GM23338 (cell line): ENCODE measurements around the gene SPIN3. TPM values are rescaled to one million over a fixed set of nuclear protein-coding genes. Genes with fewer than 3 reads are reported as not detected.

Source experiments
- ATAC-seq: fragments of 200-7000 bp; cut with Tn5 transposase; 3 replicates; pipeline ENCODE4 v1.9.1; 2020
- DNase-seq: peaks from one replicate; pipeline ENCODE4 v3.0.0-alpha.2; 2015; ENCODE audit warnings: low spot score
- H2AFZ ChIP-seq: fragments of 200-600 bp; sonication (generic); 2 replicates; pipeline ENCODE4 v1.8.0; 2016; ENCODE audit warnings: antibody characterized with exemption, mild to moderate bottlenecking, moderate library complexity
- H3F3A ChIP-seq: fragments of 200-600 bp; sonication (generic); replicated peaks from 2 replicates; pipeline ENCODE4 v1.8.0; 2017; ENCODE audit warnings: antibody characterized with exemption, mixed run types, low read depth
- H3K27ac ChIP-seq: fragments of 200-600 bp; sonication (generic); 2 replicates; pipeline ENCODE4 v1.6.1; 2016; ENCODE audit warnings: low read depth
- H3K27me3 ChIP-seq: fragments of 200-600 bp; sonication (generic); 2 replicates; pipeline ENCODE4 v1.8.0; 2016; ENCODE audit warnings: mild to moderate bottlenecking, mixed run types, moderate library complexity; ENCODE audit not compliant: insufficient read depth
- H3K36me3 ChIP-seq: fragments of 200-600 bp; sonication (generic); 2 replicates; pipeline ENCODE4 v1.8.0; 2016; ENCODE audit warnings: mild to moderate bottlenecking; ENCODE audit not compliant: insufficient read depth
- H3K4me1 ChIP-seq: fragments of 200-600 bp; sonication (generic); 2 replicates; pipeline ENCODE4 v1.8.0; 2016; ENCODE audit warnings: mild to moderate bottlenecking, moderate library complexity; ENCODE audit not compliant: insufficient read depth
- H3K4me2 ChIP-seq: fragments of 200-600 bp; sonication (generic); 2 replicates; pipeline ENCODE4 v1.7.1; 2017; ENCODE audit warnings: mixed run types
- H3K4me3 ChIP-seq: fragments of 200-600 bp; sonication (generic); 2 replicates; pipeline ENCODE4 v1.6.1; 2016; ENCODE audit warnings: mixed run types
- H3K79me2 ChIP-seq: fragments of 200-600 bp; sonication (generic); replicated peaks from 2 replicates; pipeline ENCODE4 v1.8.0; 2017; ENCODE audit warnings: mild to moderate bottlenecking; ENCODE audit not compliant: insufficient read depth
- H3K9me2 ChIP-seq: fragments of 200-600 bp; sonication (generic); 2 replicates; pipeline ENCODE4 v1.8.0; 2017; ENCODE audit not compliant: insufficient read depth
- H4K20me1 ChIP-seq: fragments of 200-600 bp; sonication (generic); replicated peaks from 2 replicates; pipeline ENCODE4 v1.8.0; 2017; ENCODE audit warnings: mild to moderate bottlenecking; ENCODE audit not compliant: insufficient read depth
- H3K27ac Mint-ChIP-seq: 2 replicates; pipeline ENCODE4 v1.8.0; 2020; ENCODE audit warnings: inconsistent platforms, mild to moderate bottlenecking, moderate library complexity, mixed read lengths
- H3K27me3 Mint-ChIP-seq: 3 replicates; pipeline ENCODE4 v1.8.0; 2022; ENCODE audit warnings: low read depth, mild to moderate bottlenecking, moderate library complexity, mixed read lengths, inconsistent platforms; ENCODE audit not compliant: insufficient read depth, poor library complexity
- H3K36me3 Mint-ChIP-seq: 3 replicates; pipeline ENCODE4 v1.8.0; 2021; ENCODE audit warnings: low read depth, mild to moderate bottlenecking, inconsistent platforms, moderate library complexity, mixed read lengths
- H3K4me1 Mint-ChIP-seq: 3 replicates; pipeline ENCODE4 v1.8.0; 2020; ENCODE audit warnings: mild to moderate bottlenecking, inconsistent platforms, mixed read lengths
- H3K4me3 Mint-ChIP-seq: 3 replicates; pipeline ENCODE4 v1.8.0; 2021; ENCODE audit warnings: moderate library complexity, mild to moderate bottlenecking, inconsistent platforms, mixed read lengths
- H3K9me3 Mint-ChIP-seq: 3 replicates; pipeline ENCODE4 v1.8.0; 2020; ENCODE audit warnings: moderate library complexity, mild to moderate bottlenecking, inconsistent platforms, mixed read lengths
- CREB1 ChIP-seq: fragments of 250-450 bp; sonication (Bioruptor Pico); IDR thresholded peaks from 2 replicates; pipeline ENCODE4 v1.5.0; 2020; ENCODE audit warnings: low read depth, mild to moderate bottlenecking, moderate library complexity
- CTCF ChIP-seq, 2 experiments: fragments of 200-600 bp in 1 of 2; sonication (generic) in 1 of 2; conservative IDR thresholded peaks; 2 replicates each; pipeline versions ENCODE4 v1.5.1 to v1.6.1; 2016 to 2017; ENCODE audit warnings: antibody characterized with exemption in 2 of 2, low read depth in 2 of 2, mild to moderate bottlenecking in 2 of 2, moderate library complexity in 1 of 2
- REST ChIP-seq: IDR thresholded peaks from one replicate; pipeline ENCODE4 v1.6.1; 2018; ENCODE audit warnings: antibody characterized with exemption; ENCODE audit not compliant: unreplicated experiment
- ZNF331 ChIP-seq: fragments of 250-450 bp; sonication (Bioruptor Pico); IDR thresholded peaks from 2 replicates; pipeline ENCODE4 v1.5.0; 2020; ENCODE audit warnings: low read depth, mild to moderate bottlenecking, moderate library complexity
- polyA plus RNA-seq: library from polyadenylated mRNA; unstranded; fragments of >200 nt; fragmentation: Nextera tagmentation; extraction: Ambion mirVana; gene quantifications from 2 replicates; pipeline ENCODE4 v1.2.1, GENCODE V29; 2016
- total RNA-seq: library from RNA; depleted of rRNA; stranded (reverse); fragments of >200 nt; shearing (Covaris generic); gene quantifications from 2 replicates; pipeline ENCODE4 v1.2.3, GENCODE V29; 2014
- TF ChIP-seq, protein P1 (sequence below): fragments of 250-450 bp; sonication (Bioruptor Pico); IDR thresholded peaks from 2 replicates; pipeline ENCODE4 v1.5.0; 2020; ENCODE audit warnings: mild to moderate bottlenecking, moderate library complexity

The SPIN3 gene
- total and polyA plus RNA-seq, 2 experiments from 2014 or later, result 14.9 to 18.2 TPM

DNA sequence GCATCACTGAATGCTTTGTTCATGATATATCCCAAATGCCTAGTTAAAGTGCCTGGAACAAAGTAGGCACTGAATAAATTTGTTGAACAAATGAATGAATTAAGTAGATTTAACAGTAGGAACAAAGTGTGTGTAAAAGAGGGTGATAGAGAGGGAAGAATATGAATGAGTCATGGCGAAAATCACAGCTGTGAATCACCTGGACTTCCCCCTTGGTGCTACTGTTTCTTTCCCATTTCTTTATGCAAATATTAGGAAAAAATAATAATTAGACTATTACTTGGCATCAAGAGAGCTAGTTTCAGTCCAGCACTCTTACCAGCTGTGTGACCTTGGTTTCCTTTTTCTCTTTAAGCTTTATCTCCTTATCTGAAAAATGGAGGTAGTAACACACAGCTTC lies 9.2 kb downstream of the SPIN3 start (continued):
- TF ChIP-seq, protein P1, sequence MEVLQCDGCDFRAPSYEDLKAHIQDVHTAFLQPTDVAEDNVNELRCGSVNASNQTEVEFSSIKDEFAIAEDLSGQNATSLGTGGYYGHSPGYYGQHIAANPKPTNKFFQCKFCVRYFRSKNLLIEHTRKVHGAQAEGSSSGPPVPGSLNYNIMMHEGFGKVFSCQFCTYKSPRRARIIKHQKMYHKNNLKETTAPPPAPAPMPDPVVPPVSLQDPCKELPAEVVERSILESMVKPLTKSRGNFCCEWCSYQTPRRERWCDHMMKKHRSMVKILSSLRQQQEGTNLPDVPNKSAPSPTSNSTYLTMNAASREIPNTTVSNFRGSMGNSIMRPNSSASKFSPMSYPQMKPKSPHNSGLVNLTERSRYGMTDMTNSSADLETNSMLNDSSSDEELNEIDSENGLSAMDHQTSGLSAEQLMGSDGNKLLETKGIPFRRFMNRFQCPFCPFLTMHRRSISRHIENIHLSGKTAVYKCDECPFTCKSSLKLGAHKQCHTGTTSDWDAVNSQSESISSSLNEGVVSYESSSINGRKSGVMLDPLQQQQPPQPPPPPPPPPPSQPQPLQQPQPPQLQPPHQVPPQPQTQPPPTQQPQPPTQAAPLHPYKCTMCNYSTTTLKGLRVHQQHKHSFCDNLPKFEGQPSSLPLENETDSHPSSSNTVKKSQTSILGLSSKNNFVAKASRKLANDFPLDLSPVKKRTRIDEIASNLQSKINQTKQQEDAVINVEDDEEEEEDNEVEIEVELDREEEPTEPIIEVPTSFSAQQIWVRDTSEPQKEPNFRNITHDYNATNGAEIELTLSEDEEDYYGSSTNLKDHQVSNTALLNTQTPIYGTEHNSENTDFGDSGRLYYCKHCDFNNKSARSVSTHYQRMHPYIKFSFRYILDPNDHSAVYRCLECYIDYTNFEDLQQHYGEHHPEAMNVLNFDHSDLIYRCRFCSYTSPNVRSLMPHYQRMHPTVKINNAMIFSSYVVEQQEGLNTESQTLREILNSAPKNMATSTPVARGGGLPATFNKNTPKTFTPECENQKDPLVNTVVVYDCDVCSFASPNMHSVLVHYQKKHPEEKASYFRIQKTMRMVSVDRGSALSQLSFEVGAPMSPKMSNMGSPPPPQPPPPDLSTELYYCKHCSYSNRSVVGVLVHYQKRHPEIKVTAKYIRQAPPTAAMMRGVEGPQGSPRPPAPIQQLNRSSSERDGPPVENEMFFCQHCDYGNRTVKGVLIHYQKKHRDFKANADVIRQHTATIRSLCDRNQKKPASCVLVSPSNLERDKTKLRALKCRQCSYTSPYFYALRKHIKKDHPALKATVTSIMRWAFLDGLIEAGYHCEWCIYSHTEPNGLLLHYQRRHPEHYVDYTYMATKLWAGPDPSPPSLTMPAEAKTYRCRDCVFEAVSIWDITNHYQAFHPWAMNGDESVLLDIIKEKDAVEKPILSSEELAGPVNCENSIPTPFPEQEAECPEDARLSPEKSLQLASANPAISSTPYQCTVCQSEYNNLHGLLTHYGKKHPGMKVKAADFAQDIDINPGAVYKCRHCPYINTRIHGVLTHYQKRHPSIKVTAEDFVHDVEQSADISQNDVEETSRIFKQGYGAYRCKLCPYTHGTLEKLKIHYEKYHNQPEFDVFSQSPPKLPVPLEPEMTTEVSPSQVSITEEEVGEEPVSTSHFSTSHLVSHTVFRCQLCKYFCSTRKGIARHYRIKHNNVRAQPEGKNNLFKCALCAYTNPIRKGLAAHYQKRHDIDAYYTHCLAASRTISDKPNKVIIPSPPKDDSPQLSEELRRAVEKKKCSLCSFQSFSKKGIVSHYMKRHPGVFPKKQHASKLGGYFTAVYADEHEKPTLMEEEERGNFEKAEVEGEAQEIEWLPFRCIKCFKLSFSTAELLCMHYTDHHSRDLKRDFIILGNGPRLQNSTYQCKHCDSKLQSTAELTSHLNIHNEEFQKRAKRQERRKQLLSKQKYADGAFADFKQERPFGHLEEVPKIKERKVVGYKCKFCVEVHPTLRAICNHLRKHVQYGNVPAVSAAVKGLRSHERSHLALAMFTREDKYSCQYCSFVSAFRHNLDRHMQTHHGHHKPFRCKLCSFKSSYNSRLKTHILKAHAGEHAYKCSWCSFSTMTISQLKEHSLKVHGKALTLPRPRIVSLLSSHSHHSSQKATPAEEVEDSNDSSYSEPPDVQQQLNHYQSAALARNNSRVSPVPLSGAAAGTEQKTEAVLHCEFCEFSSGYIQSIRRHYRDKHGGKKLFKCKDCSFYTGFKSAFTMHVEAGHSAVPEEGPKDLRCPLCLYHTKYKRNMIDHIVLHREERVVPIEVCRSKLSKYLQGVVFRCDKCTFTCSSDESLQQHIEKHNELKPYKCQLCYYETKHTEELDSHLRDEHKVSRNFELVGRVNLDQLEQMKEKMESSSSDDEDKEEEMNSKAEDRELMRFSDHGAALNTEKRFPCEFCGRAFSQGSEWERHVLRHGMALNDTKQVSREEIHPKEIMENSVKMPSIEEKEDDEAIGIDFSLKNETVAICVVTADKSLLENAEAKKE (CRISPR knock-in tag), result no peak
- no peak for TF ChIP-seq REST

GRCh38 chrX:56978172-56978571 lies 17.2 kb downstream of the SPIN3 start:
- H3K27ac Mint-ChIP-seq, result no peak overlapping the region
- no peaks in the 10 kb centered on the region for H3K9me3 Mint-ChIP-seq
- no peaks in the 10 kb centered on the region for H4K20me1 ChIP-seq
- H3K4me3 ChIP-seq, result no peak overlapping the region
- peak; percentile 54 to 64 for TF ChIP-seq CTCF (conservative IDR thresholded peaks at IDR 0.05; ENCODE audit: low read depth in 2 of 2)
- TF ChIP-seq CREB1 (CRISPR knock-in tag), result no peak
- TF ChIP-seq ZNF331, result no peak
- H3K27ac ChIP-seq, result no peak overlapping the region
- peaks cover 27% of the 10 kb centered on the region for H3K36me3 ChIP-seq
- H3K4me3 Mint-ChIP-seq, result no peak overlapping the region
- no peaks in the 10 kb centered on the region for H3K4me1 ChIP-seq
- H3K27me3 ChIP-seq, result no peaks in the 10 kb centered on the region
- H3K9me2 ChIP-seq, result no peaks in the 10 kb centered on the region
- H2AFZ ChIP-seq, result no peak overlapping the region
- no peaks in the 10 kb centered on the region for H3K4me1 Mint-ChIP-seq
- H3K36me3 Mint-ChIP-seq, result peaks cover 64% of the 10 kb centered on the region
- H3F3A ChIP-seq, result no peaks in the 10 kb centered on the region
- H3K4me2 ChIP-seq, result no peak overlapping the region
- DNase-seq (peak; percentile 64), ATAC-seq (peak; percentile 75)
- H3K79me2 ChIP-seq, result no peaks in the 10 kb centered on the region
- no peaks in the 10 kb centered on the region for H3K27me3 Mint-ChIP-seq
